Stimulated activated effector memory CD8-positive, alpha-beta T cell treated with anti-CD3 and anti-CD28 coated beads, Interleukin-12 subunit alpha, Interleukin-12 subunit beta, amount 100 ng/mL, for 72 hours (primary cell): ENCODE measurements around the gene ASTN2.
"Not testable (repeated sequence)": the region's sequence is repeated elsewhere in the genome, so short reads cannot be mapped to it uniquely, and the experiment has no call there.

Source experiments
- ATAC-seq: fragments of 150-1000 bp; cut with Tn5 transposase; 2 replicates; pipeline ENCODE4 v1.10.0; 2021
- DNase-seq, 2 donors: peaks; one replicate each; pipeline ENCODE4 v3.0.0; 2021 to 2022; ENCODE audit warnings: low spot score in 2 of 2
- H3K27ac Mint-ChIP-seq: one replicate; pipeline ENCODE4 v1.8.0; 2022; ENCODE audit warnings: mild to moderate bottlenecking, mixed read lengths
- H3K36me3 Mint-ChIP-seq: one replicate; pipeline ENCODE4 v1.8.0; 2022; ENCODE audit warnings: mild to moderate bottlenecking, mixed read lengths
- H3K4me1 Mint-ChIP-seq: one replicate; pipeline ENCODE4 v1.8.0; 2022; ENCODE audit warnings: mixed read lengths
- H3K4me3 Mint-ChIP-seq: one replicate; pipeline ENCODE4 v1.8.0; 2022; ENCODE audit warnings: mild to moderate bottlenecking, mixed read lengths
- H3K9me3 Mint-ChIP-seq: one replicate; pipeline ENCODE4 v1.8.0; 2022; ENCODE audit warnings: mixed read lengths

ASTN2 gene

DNA sequence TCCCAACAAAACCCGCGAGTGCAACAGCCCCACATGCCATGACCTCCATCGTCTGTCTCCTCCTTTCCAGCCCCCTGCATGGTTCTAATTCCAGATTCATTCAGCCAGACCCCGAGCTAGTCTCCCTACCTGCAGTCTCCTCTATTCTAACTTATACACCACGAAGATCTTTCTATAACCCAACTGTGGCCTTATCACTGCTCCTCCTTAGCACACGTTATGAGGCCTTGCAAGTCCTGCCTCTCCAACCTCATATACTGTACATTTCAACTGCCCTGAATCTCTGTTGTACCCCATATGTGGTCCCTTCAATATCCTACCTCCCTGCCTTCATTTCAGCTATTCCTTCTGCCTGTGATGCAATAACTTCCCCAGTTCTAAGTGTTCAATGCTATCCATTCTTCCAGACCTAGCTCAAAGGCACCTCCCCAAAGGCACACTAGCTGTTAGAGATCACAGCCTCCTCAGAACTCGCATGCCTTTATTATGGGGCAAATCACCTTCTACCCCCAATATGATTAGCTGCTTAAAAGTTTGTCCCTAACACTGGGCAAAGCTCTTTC is 942.8 kb downstream of the ASTN2 start:
- no peaks in the 10 kb centered on the region for H3K36me3 Mint-ChIP-seq
- no peaks in the 10 kb centered on the region for H3K9me3 Mint-ChIP-seq
- no peak for ATAC-seq
- H3K4me1 Mint-ChIP-seq: no peaks in the 10 kb centered on the region
- DNase-seq: no peak
- H3K27ac Mint-ChIP-seq: no peak overlapping the region
- no peak overlapping the region for H3K4me3 Mint-ChIP-seq

GRCh38 chr9:116471093-116471906 is 943.6 kb downstream of the ASTN2 start:
- no peaks in the 10 kb centered on the region for H3K4me1 Mint-ChIP-seq
- no peak overlapping the region for H3K27ac Mint-ChIP-seq
- no peaks in the 10 kb centered on the region for H3K36me3 Mint-ChIP-seq
- no peak overlapping the region for H3K4me3 Mint-ChIP-seq
- ATAC-seq (no peak), DNase-seq (no peak)
- no peaks in the 10 kb centered on the region for H3K9me3 Mint-ChIP-seq

- H3K36me3 Mint-ChIP-seq: no peaks in the 10 kb centered on the region
- no peak overlapping the region for H3K27ac Mint-ChIP-seq
- no peak overlapping the region for H3K4me3 Mint-ChIP-seq
- H3K4me1 Mint-ChIP-seq: no peaks in the 10 kb centered on the region
- ATAC-seq (peak; percentile 37), DNase-seq (no peak)
- H3K9me3 Mint-ChIP-seq: no peaks in the 10 kb centered on the region
Measured at GRCh38 chr9:116468793-116469527, 945.9 kb downstream of the ASTN2 start.

GRCh38 chr9:116468369-116468768 is 946.5 kb downstream of the ASTN2 start:
- DNase-seq: no peak
- Mint-ChIP-seq H3K9me3 (no peaks in the 10 kb centered on the region), H3K27ac (no peak overlapping the region), H3K36me3 (no peaks in the 10 kb centered on the region), H3K4me3 (no peak overlapping the region), H3K4me1 (no peaks in the 10 kb centered on the region)
- no peak for ATAC-seq

DNA sequence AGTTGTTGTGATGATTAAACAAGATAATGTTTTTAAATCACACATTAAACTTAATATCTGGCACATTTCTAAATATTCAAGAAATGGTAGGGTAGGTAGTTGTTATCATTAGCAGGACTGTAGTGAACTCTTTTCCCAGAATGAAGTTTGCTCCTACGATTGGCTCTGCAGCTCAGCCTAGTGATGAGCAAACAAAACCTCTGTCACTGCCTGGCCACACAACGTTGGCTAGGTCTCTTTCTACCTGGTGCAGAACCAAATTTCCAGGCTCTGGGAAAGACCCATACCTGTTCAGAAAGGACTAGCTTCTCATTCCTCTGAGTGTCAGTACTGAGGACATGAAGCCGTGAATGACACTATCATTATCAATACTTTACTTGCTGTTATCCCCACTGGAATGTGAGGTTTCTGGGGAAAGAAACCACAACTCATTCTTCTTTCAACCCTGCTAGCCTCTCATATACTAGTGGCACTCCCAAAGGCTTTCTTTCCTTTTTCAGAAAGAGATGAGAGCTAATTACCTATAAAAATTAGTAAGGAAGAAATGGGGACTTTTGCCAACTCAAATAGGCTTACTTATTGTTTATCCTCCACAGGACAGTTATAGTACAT is 947.0 kb downstream of the ASTN2 start:
- H3K4me3 Mint-ChIP-seq: no peak overlapping the region
- ATAC-seq (no peak), DNase-seq (no peak)
- H3K36me3 Mint-ChIP-seq: no peaks in the 10 kb centered on the region
- H3K9me3 Mint-ChIP-seq: no peaks in the 10 kb centered on the region
- no peaks in the 10 kb centered on the region for H3K4me1 Mint-ChIP-seq
- no peak overlapping the region for H3K27ac Mint-ChIP-seq

DNA sequence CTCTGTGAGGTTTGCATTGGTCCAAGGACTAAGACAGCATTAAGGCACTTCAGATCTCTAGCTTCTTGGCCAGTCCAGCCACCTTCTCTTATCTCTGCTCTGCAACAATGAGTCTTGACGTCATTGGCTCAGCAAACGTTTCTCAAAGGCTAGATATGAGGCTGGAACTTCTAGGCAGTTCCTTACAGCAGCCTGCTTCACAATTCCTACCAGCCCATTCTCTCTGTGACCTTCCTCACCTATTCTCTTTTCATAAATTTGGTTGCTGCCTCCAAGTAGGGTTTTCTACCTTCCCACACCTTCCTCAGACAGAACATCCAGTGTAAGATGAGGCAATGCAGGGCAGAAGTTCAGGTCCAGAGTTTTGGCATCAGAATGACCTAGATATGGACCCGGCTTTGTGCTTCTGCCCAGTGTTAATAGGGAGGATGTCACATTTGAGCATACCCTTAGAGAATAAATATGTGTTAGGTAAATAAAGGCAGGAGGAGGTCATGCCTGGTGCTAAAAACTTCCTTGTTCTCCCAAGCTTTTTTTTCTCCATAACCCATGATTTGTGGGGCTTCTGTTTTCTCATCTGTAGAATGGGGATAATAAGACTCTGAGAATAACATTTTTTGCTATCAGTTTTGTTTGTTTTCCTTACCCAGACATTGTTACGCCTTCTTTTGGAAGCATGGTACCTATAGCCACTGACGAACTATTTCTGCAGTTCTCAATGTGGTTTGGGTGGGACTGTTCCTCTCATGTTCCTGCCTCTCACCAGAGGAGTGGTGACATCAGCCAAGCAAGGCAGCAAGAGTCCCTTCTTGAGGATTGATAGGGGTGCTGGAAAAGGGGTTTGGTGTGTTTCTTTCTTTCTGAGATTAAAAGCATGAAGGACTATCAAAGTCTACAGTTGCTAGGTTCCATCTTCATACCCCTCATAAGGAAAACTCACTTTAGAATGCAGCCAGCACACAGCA is 948.3 kb downstream of the ASTN2 start:
- Mint-ChIP-seq H3K4me3 (no peak overlapping the region), H3K9me3 (no peaks in the 10 kb centered on the region), H3K4me1 (no peaks in the 10 kb centered on the region), H3K27ac (no peak overlapping the region), H3K36me3 (no peaks in the 10 kb centered on the region)
- DNase-seq: no peak
- no peak for ATAC-seq

DNA sequence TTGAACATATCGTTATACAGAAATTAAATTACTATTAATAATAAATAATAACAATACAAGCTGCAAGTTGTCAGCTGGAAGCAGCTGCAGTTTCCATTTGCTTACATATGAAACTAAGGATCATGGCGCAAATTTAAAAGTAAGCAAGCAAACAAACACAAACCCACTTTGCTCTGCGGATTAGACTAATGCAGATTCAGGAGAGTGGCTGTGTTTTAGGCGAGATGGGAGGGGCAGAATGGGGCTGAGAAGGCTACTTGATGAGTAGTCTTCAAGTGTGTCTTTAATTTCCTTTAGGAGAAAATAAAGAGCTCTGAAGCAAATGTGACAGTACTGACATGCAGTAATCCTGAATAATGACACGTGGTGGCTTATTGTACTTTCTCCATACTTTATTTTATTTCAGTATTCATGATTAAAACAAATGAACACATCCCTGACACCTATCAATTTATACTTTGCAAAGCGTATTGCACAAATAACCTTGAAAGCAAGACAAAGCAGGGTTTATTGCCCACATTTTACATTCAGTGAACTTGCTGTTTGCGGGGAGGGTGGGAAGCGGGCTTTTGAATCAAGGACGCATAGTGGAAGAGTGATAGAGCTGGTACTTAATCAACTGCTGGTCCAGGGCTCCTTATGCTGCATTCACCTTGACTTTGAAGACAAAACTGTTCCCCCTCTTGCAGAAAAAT is 949.1 kb downstream of the ASTN2 start:
- DNase-seq (no peak), ATAC-seq (no peak)
- Mint-ChIP-seq H3K4me3 (no peak overlapping the region), H3K36me3 (no peaks in the 10 kb centered on the region), H3K27ac (no peak overlapping the region), H3K4me1 (no peaks in the 10 kb centered on the region), H3K9me3 (no peaks in the 10 kb centered on the region)

- Mint-ChIP-seq H3K27ac (no peak overlapping the region), H3K9me3 (no peaks in the 10 kb centered on the region), H3K36me3 (no peaks in the 10 kb centered on the region), H3K4me1 (no peaks in the 10 kb centered on the region), H3K4me3 (no peak overlapping the region)
- DNase-seq (no peak), ATAC-seq (no peak)
Measured at GRCh38 chr9:116464987-116465571, 949.8 kb downstream of the ASTN2 start.

DNA sequence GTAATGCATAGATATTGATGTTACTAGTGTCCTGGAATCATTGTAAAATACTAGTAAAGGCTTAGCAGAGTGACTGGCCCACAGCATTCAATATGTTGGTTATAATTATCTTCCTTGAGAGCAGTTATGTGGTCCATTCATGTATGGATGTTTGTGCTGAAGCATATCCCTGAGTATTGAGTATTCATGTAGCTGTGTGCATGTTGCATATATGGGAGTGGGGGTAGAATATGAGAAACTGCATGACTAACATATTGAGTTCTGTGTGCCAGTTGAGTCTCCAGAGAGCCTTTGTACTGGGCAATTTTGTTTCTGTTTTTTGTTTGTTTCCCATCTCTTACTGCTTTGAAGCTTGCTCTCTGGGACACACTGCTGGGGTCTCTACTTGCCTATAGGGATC is 950.4 kb downstream of the ASTN2 start:
- no peak for DNase-seq
- Mint-ChIP-seq H3K36me3 (no peaks in the 10 kb centered on the region), H3K4me1 (no peaks in the 10 kb centered on the region), H3K9me3 (no peaks in the 10 kb centered on the region), H3K4me3 (no peak overlapping the region), H3K27ac (no peak overlapping the region)
- no peak for ATAC-seq

GRCh38 chr9:116461632-116462031 is 953.2 kb downstream of the ASTN2 start:
- H3K36me3 Mint-ChIP-seq: no peaks in the 10 kb centered on the region
- DNase-seq (no peak), ATAC-seq (no peak)
- no peaks in the 10 kb centered on the region for H3K4me1 Mint-ChIP-seq
- peaks cover 9% of the 10 kb centered on the region for H3K9me3 Mint-ChIP-seq
- no peak overlapping the region for H3K27ac Mint-ChIP-seq
- H3K4me3 Mint-ChIP-seq: no peak overlapping the region

- ATAC-seq (no peak), DNase-seq (no peak)
- H3K9me3 Mint-ChIP-seq: peaks cover 18% of the 10 kb centered on the region
- H3K4me3 Mint-ChIP-seq: no peak overlapping the region
- no peaks in the 10 kb centered on the region for H3K4me1 Mint-ChIP-seq
- H3K36me3 Mint-ChIP-seq: no peaks in the 10 kb centered on the region
- no peak overlapping the region for H3K27ac Mint-ChIP-seq
Measured at GRCh38 chr9:116460026-116460425, 954.8 kb downstream of the ASTN2 start.

GRCh38 chr9:116459576-116459975 is 955.3 kb downstream of the ASTN2 start:
- H3K4me3 Mint-ChIP-seq: no peak overlapping the region
- peaks cover 18% of the 10 kb centered on the region for H3K9me3 Mint-ChIP-seq
- no peak for ATAC-seq
- no peaks in the 10 kb centered on the region for H3K4me1 Mint-ChIP-seq
- DNase-seq: no peak
- H3K36me3 Mint-ChIP-seq: no peaks in the 10 kb centered on the region
- H3K27ac Mint-ChIP-seq: no peak overlapping the region

DNA sequence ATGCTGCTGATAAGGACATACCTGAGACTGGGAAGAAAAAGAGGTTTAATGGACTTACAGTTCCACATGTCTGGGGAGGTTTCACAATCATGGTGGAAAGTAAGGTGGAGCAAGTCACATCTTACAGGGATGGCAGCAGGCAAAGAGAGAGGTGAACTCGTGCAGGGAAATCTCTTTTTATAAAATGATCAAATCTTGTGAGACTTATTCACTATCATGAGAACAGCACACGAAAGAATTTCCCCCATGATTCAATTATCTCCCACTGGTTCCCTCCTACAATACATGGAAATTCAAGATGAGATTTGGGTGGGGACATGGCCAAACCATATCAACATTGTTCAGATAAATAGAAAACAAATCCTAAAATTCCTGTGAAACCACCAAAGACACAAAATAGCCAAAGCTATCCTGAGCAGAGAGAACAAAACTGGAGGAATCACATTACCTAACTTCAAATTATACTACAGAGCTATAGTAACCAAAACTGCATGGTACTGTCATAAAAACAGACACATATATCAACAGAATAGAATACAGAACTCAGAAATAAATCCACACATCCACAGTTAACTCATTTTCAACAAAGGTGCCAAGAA is 958.3 kb downstream of the ASTN2 start:
- Mint-ChIP-seq H3K4me1 (no peaks in the 10 kb centered on the region), H3K9me3 (peaks cover 18% of the 10 kb centered on the region), H3K36me3 (no peaks in the 10 kb centered on the region), H3K4me3 (no peak overlapping the region), H3K27ac (no peak overlapping the region)
- DNase-seq (no peak), ATAC-seq (no peak)

DNA sequence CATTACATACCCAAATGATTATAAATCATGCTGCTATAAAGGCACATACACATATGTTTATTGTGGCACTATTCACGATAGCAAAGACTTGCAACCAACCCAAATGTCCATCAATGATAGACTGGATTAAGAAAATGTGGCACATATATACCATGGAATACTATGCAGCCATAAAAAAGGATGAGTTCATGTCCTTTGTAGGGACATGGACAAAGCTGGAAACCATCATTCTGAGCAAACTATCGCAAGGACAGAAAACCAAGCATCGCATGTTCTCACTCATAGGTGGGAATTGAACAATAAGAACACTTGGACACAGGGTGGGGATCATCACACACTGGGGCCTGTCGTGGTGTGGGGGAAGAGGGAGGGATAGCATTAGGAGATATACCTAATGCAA is 960.3 kb downstream of the ASTN2 start:
- not testable (repeated sequence) for H3K36me3 Mint-ChIP-seq, H3K4me1 Mint-ChIP-seq, DNase-seq, H3K4me3 Mint-ChIP-seq, ATAC-seq, H3K27ac Mint-ChIP-seq
- peaks cover 18% of the 10 kb centered on the region for H3K9me3 Mint-ChIP-seq
